ENCODE measurements around the gene GNG12. TPM values are rescaled to one million over a fixed set of nuclear protein-coding genes. Genes with fewer than 3 reads are reported as not detected.

The GNG12 gene
- total and polyA plus RNA-seq, 2 donors (not counting 3 experiments of a cell fraction or from before 2014, with no cell fraction given), result 107 to 152 TPM

GRCh38 chr1:67818725-67819301 is 14.5 kb downstream of the GNG12 start:
- intact Hi-C loops (cut with micrococcal nuclease) (no loop called here), dilution Hi-C loops (cut with MboI; ENCODE audit: extremely low pct_ligation_motif_present, low sequenced_read_pairs) (no loop called here)
- peaks cover 23% of the 10 kb centered on the region for H3K4me1 ChIP-seq (ENCODE audit: control insufficient read depth, extremely low read depth, insufficient read depth, low read length)
- peaks cover 5% of the 10 kb centered on the region for H4K20me1 ChIP-seq (replicated peaks; ENCODE audit: control insufficient read depth, extremely low read depth, insufficient read depth, low read length)
- ChIA-PET POLR2A (interaction anchor here (0.7 kb wide), 1 partner anchor 30 kb away, joined by 10 read pairs; no protein-coding TSS in a partner anchor), CTCF (interaction anchor here (1.8 kb wide), 1 partner anchor 47 kb away, joined by 5 read pairs; no protein-coding TSS in a partner anchor)
- FAIRE-seq, result no peak
- H3K9me1 ChIP-seq (replicated peaks; ENCODE audit: control insufficient read depth, extremely low read depth, insufficient read depth, low read length), result no peaks in the 10 kb centered on the region
- no peak overlapping the region for H3K9ac ChIP-seq (replicated peaks; ENCODE audit: extremely low read depth, insufficient read depth, low read length)
- no peak for DNase-seq (ENCODE audit: low read depth, low spot score)
- no peaks in the 10 kb centered on the region for H3K9me3 ChIP-seq (replicated peaks; ENCODE audit: control insufficient read depth, insufficient read depth, low read length)
- H2AFZ ChIP-seq (ENCODE audit: low read depth, low read length), result no peak overlapping the region
- BruUV-seq (replicated peaks), result no TSS peak
- no peak overlapping the region for H3K27ac ChIP-seq (ENCODE audit: insufficient read depth, low read depth, low read length)
- H3K4me2 ChIP-seq (ENCODE audit: insufficient read depth, low read length), result no peak overlapping the region
- H3K4me3 ChIP-seq (replicated peaks in 1 of 3; ENCODE audit: insufficient read depth in 1 of 3, low read depth in 1 of 3, low read length in 3 of 3), result no peak overlapping the region
- peaks cover 96% of the 10 kb centered on the region for H3K79me2 ChIP-seq (ENCODE audit: control insufficient read depth, insufficient read depth, low read length)
- peaks cover 0 to 4% of the 10 kb centered on the region in 2 experiments for H3K36me3 ChIP-seq (ENCODE audit: control insufficient read depth in 2 of 2, extremely low read depth in 1 of 2, insufficient read depth in 2 of 2, low read length in 2 of 2)
- TF ChIP-seq JUN (IDR thresholded peaks at IDR 0.05; ENCODE audit: borderline replicate concordance, insufficient read depth, insufficient read length, low read depth) (no peak), MAX (IDR thresholded peaks at IDR 0.05; ENCODE audit: insufficient read depth, insufficient read length) (no peak), CTCF (IDR thresholded peaks at IDR 0.05; ENCODE audit: extremely low read depth in 1 of 2, insufficient read depth in 1 of 2, low read depth in 1 of 2, low read length in 2 of 2) (no peak), POLR2A (IDR thresholded peaks at IDR 0.05; ENCODE audit: low read depth, low read length) (no peak), FOS (IDR thresholded peaks at IDR 0.05; ENCODE audit: borderline replicate concordance, insufficient read depth, low read length) (no peak), POLR2AphosphoS5 (IDR thresholded peaks at IDR 0.05; ENCODE audit: insufficient read depth, low read depth, low read length) (no peak)
- no peaks in the 10 kb centered on the region for H3K27me3 ChIP-seq (ENCODE audit: control insufficient read depth in 2 of 2, insufficient read depth in 2 of 2, low read length in 2 of 2)
